H1 (cell line): Measurements from ENCODE around the gene TAF10.

Experiments used
- BACH1 ChIP-seq: IDR thresholded peaks from 2 replicates; pipeline ENCODE4 v1.6.1; 2012; ENCODE audit warnings: low read length, improper control_type of control experiment
- CBX8 ChIP-seq: fragments of 300-800, 300-1000 bp; sonication (generic); IDR thresholded peaks from 2 replicates; pipeline ENCODE4 v1.7.1; 2016; ENCODE audit warnings: low read depth, low read length, borderline replicate concordance
- GTF2F1 ChIP-seq: IDR thresholded peaks from 2 replicates; pipeline ENCODE4 v1.6.1; 2012; ENCODE audit warnings: low read depth, low read length, improper control_type of control experiment, borderline replicate concordance
- POLR2AphosphoS5 ChIP-seq: IDR thresholded peaks from 2 replicates; pipeline ENCODE4 v1.6.1; 2011; ENCODE audit warnings: low read depth, low read length
- SIRT6 ChIP-seq: IDR thresholded peaks from one replicate; pipeline ENCODE4 v1.7.1; 2012; ENCODE audit warnings: low read length, inconsistent platforms
- TBP ChIP-seq: IDR thresholded peaks from 2 replicates; pipeline ENCODE4 v1.6.1; 2011; ENCODE audit warnings: low read depth, low read length, improper control_type of control experiment
- TF ChIP-seq, protein P1 (sequence below), 3 experiments: IDR thresholded peaks; 1 replicate in 2 of 3; 2 replicates in 1 of 3; pipeline versions ENCODE4 v1.5.1 to v1.6.1; 2011; ENCODE audit warnings: low read length in 3 of 3, mild to moderate bottlenecking in 3 of 3, inconsistent platforms in 2 of 3, low read depth in 1 of 3, moderate library complexity in 1 of 3; ENCODE audit not compliant: insufficient read depth in 1 of 3; ENCODE audit errors: control extremely low read depth in 1 of 3

DNA sequence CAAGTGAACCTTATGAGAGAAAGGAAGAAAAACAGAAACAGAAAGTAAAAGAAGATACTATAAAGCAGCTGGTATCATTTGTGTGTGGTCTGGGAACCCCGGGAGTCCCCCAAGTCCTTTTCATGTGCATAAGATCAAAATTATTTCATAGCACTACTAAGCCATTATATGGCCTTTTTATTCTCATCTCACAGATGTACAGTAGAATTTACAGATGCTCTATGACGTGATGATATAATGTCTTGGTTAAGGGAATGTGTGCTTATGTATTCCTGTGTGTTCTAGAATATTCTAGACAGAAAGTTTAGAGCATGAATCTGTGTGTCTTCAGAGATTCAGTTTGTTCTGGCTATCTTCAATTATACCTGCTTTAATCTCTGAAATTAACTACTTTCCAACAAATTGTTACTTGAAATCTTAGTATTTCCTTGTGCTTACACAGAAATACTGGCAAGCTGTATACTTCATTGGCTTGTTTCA, 15.8 kb upstream of the TAF10 start:
- no peak for TF ChIP-seq SIRT6
- TF ChIP-seq, protein P1, sequence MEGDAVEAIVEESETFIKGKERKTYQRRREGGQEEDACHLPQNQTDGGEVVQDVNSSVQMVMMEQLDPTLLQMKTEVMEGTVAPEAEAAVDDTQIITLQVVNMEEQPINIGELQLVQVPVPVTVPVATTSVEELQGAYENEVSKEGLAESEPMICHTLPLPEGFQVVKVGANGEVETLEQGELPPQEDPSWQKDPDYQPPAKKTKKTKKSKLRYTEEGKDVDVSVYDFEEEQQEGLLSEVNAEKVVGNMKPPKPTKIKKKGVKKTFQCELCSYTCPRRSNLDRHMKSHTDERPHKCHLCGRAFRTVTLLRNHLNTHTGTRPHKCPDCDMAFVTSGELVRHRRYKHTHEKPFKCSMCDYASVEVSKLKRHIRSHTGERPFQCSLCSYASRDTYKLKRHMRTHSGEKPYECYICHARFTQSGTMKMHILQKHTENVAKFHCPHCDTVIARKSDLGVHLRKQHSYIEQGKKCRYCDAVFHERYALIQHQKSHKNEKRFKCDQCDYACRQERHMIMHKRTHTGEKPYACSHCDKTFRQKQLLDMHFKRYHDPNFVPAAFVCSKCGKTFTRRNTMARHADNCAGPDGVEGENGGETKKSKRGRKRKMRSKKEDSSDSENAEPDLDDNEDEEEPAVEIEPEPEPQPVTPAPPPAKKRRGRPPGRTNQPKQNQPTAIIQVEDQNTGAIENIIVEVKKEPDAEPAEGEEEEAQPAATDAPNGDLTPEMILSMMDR (IDR thresholded peaks at IDR 0.05; ENCODE audit: control extremely low read depth in 1 of 3, insufficient read depth in 1 of 3, low read depth in 1 of 3, low read length in 3 of 3): no peak
- TF ChIP-seq POLR2AphosphoS5: no peak
- TF ChIP-seq TBP: no peak
- no peak for TF ChIP-seq GTF2F1
- no peak for TF ChIP-seq BACH1
- TF ChIP-seq CBX8: no peak
